HepG2 (cell line): Measurements from ENCODE around the gene USP24.

Experiments used
- ATF7-NPFF ChIP-seq: sonication (generic); formaldehyde crosslinking; IDR thresholded peaks from 2 replicates; pipeline ENCODE4 v1.8.1; 2023; ENCODE audit warnings: mild to moderate bottlenecking, low read depth, missing genetic modification reagents, moderate library complexity
- CEBPB ChIP-seq: IDR thresholded peaks from 2 replicates; pipeline ENCODE4 v1.6.1; 2011; ENCODE audit warnings: low read depth, low read length, improper control_type of control experiment, borderline replicate concordance
- EHMT2 ChIP-seq: fragments of 200-600 bp; sonication (generic); IDR thresholded peaks from 2 replicates; pipeline ENCODE4 v1.7.0; 2017; ENCODE audit warnings: antibody characterized with exemption, low read depth, low read length, borderline replicate concordance
- KDM1A ChIP-seq: IDR thresholded peaks from 2 replicates; pipeline ENCODE4 v1.6.1; 2016; ENCODE audit warnings: missing compliant biosample characterization
- MXD4 ChIP-seq: IDR thresholded peaks from 2 replicates; pipeline ENCODE4 v1.6.1; 2016; ENCODE audit warnings: mild to moderate bottlenecking, missing biosample characterization, missing genetic modification reagents
- PAWR ChIP-seq: sonication (generic); formaldehyde crosslinking; IDR thresholded peaks from 2 replicates; pipeline ENCODE4 v1.4.0; 2020; ENCODE audit warnings: missing genetic modification reagents, mild to moderate bottlenecking, borderline replicate concordance
- POLR2A ChIP-seq, 2 experiments: IDR thresholded peaks; 2 replicates each; pipeline ENCODE4 v1.6.1; 2011; ENCODE audit warnings: low read depth in 2 of 2, low read length in 2 of 2, mild to moderate bottlenecking in 1 of 2, moderate library complexity in 1 of 2; ENCODE audit not compliant: insufficient read depth in 1 of 2
- ZNF558 ChIP-seq: sonication (generic); formaldehyde crosslinking; IDR thresholded peaks from 2 replicates; pipeline ENCODE4 v1.9.0; 2022; ENCODE audit warnings: mild to moderate bottlenecking, missing genetic modification reagents, borderline replicate concordance
- TF ChIP-seq, protein P1 (sequence below): sonication (generic); formaldehyde crosslinking; IDR thresholded peaks from 2 replicates; pipeline ENCODE4 v1.4.0; 2020; ENCODE audit warnings: mild to moderate bottlenecking, low read depth, missing genetic modification reagents

GRCh38 chr1:55217226-55217986 is 2.2 kb upstream of the USP24 start:
- TF ChIP-seq EHMT2 (no peak), PAWR (CRISPR knock-in tag) (no peak), ZNF558 (CRISPR knock-in tag) (no peak), KDM1A (CRISPR knock-in tag) (no peak), CEBPB (no peak), POLR2A (IDR thresholded peaks at IDR 0.05; ENCODE audit: insufficient read depth in 1 of 2, low read depth in 2 of 2, low read length in 2 of 2) (no peak), MXD4 (CRISPR knock-in tag) (no peak), ATF7-NPFF (CRISPR knock-in tag) (no peak)
- TF ChIP-seq, protein P1, sequence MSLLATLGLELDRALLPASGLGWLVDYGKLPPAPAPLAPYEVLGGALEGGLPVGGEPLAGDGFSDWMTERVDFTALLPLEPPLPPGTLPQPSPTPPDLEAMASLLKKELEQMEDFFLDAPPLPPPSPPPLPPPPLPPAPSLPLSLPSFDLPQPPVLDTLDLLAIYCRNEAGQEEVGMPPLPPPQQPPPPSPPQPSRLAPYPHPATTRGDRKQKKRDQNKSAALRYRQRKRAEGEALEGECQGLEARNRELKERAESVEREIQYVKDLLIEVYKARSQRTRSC (CRISPR knock-in tag) = no peak
